HepG2 (cell line): ENCODE data around the gene DOCK11. TPM values are rescaled to one million over a fixed set of nuclear protein-coding genes. Genes with fewer than 3 reads are reported as not detected.

Experiments used
- GATAD2A ChIP-seq: IDR thresholded peaks from 2 replicates; pipeline ENCODE4 v1.6.1; 2016
- HMG20A ChIP-seq: IDR thresholded peaks from 2 replicates; pipeline ENCODE4 v1.6.1; 2016; ENCODE audit warnings: borderline replicate concordance
- KAT7 ChIP-seq: IDR thresholded peaks from 2 replicates; pipeline ENCODE4 v1.6.1; 2018; ENCODE audit warnings: borderline replicate concordance, missing compliant biosample characterization
- KLF6 ChIP-seq: IDR thresholded peaks from 2 replicates; pipeline ENCODE4 v1.8.0; 2016; ENCODE audit warnings: missing biosample characterization, missing genetic modification reagents
- PHF21A ChIP-seq: sonication (generic); formaldehyde crosslinking; IDR thresholded peaks from 2 replicates; pipeline ENCODE4 v1.5.0; 2020; ENCODE audit warnings: mild to moderate bottlenecking, missing genetic modification reagents
- PITX1 ChIP-seq: sonication (generic); formaldehyde crosslinking; IDR thresholded peaks from 2 replicates; pipeline ENCODE4 v1.5.1; 2020; ENCODE audit warnings: mild to moderate bottlenecking, missing genetic modification reagents
- RBFOX2 ChIP-seq: fragments of 200-400 bp; formaldehyde crosslinking; IDR thresholded peaks from 2 replicates; pipeline ENCODE4 v1.6.1; 2017; ENCODE audit warnings: low read depth, mild to moderate bottlenecking, low read length
- TCF7L2 ChIP-seq: IDR thresholded peaks from 2 replicates; pipeline ENCODE4 v1.6.1; 2011; ENCODE audit warnings: mild to moderate bottlenecking, low read depth, low read length, moderate library complexity
- THYN1 ChIP-seq: sonication (generic); formaldehyde crosslinking; IDR thresholded peaks from 2 replicates; pipeline ENCODE4 v1.8.1; 2023; ENCODE audit warnings: low read depth, mild to moderate bottlenecking, moderate library complexity, missing genetic modification reagents, borderline replicate concordance
- YEATS4 ChIP-seq: sonication (generic); formaldehyde crosslinking; IDR thresholded peaks from 2 replicates; pipeline ENCODE4 v1.4.0; 2020; ENCODE audit warnings: missing genetic modification reagents, borderline replicate concordance
- ZFX ChIP-seq: sonication (generic); formaldehyde crosslinking; IDR thresholded peaks from 2 replicates; pipeline ENCODE4 v1.4.0; 2020; ENCODE audit warnings: mild to moderate bottlenecking, low read depth, missing genetic modification reagents, moderate library complexity
- ZKSCAN5 ChIP-seq: sonication (generic); formaldehyde crosslinking; IDR thresholded peaks from 2 replicates; pipeline ENCODE4 v1.5.1; 2020; ENCODE audit warnings: mild to moderate bottlenecking, missing genetic modification reagents
- ZMAT3 ChIP-seq: sonication (generic); formaldehyde crosslinking; conservative IDR thresholded peaks from 2 replicates; pipeline ENCODE4 v1.7.0; 2021; ENCODE audit warnings: missing genetic modification reagents
- ZNF124 ChIP-seq: sonication (generic); formaldehyde crosslinking; IDR thresholded peaks from 2 replicates; pipeline ENCODE4 v1.4.0; 2020; ENCODE audit warnings: missing genetic modification reagents
- ZNF232 ChIP-seq: sonication (generic); formaldehyde crosslinking; IDR thresholded peaks from 2 replicates; pipeline ENCODE4 v1.4.0; 2020; ENCODE audit warnings: missing genetic modification reagents, borderline replicate concordance
- ZNF30 ChIP-seq: sonication (generic); formaldehyde crosslinking; IDR thresholded peaks from 2 replicates; pipeline ENCODE4 v1.5.0; 2020; ENCODE audit warnings: mild to moderate bottlenecking, missing genetic modification reagents
- ZNF451 ChIP-seq: sonication (generic); formaldehyde crosslinking; IDR thresholded peaks from 2 replicates; pipeline ENCODE4 v1.5.0; 2020; ENCODE audit warnings: mild to moderate bottlenecking, missing genetic modification reagents
- ZNF629 ChIP-seq: sonication (generic); formaldehyde crosslinking; conservative IDR thresholded peaks from 2 replicates; pipeline ENCODE4 v1.5.0; 2020; ENCODE audit warnings: missing genetic modification reagents
- ZNF703 ChIP-seq: sonication (generic); formaldehyde crosslinking; IDR thresholded peaks from 2 replicates; pipeline ENCODE4 v1.5.1; 2020; ENCODE audit warnings: missing genetic modification reagents, mild to moderate bottlenecking, moderate library complexity, borderline replicate concordance
- ZNF749 ChIP-seq: sonication (generic); formaldehyde crosslinking; IDR thresholded peaks from 2 replicates; pipeline ENCODE4 v1.8.0; 2022; ENCODE audit warnings: mild to moderate bottlenecking, missing genetic modification reagents, moderate library complexity, borderline replicate concordance
- ZSCAN31 ChIP-seq: sonication (generic); formaldehyde crosslinking; IDR thresholded peaks from 2 replicates; pipeline ENCODE4 v1.5.0; 2020; ENCODE audit warnings: low read depth, mild to moderate bottlenecking, missing genetic modification reagents
- polyA plus RNA-seq, 8 experiments: library from polyadenylated mRNA; depleted of rRNA in 3 of 8; stranded (reverse) in 7 of 8; unstranded in 1 of 8; fragments of >200 nt; fragmentation: Illumina TruSeq in 4 of 8; extraction: Trizol in 4 of 8; gene quantifications; 2 replicates each; pipeline versions ENCODE4 v1.2.1 to v1.2.3, GENCODE V29; 2011 to 2016; ENCODE audit warnings: low read depth in 4 of 8, missing spikeins in 1 of 8, mixed read lengths in 1 of 8; ENCODE audit not compliant: insufficient read depth in 1 of 8
- total RNA-seq, 5 experiments: library from RNA; depleted of rRNA; stranded (reverse); fragments of >200 nt; fragmentation: Illumina TruSeq; extraction: Trizol; gene quantifications; 2 replicates each; pipeline ENCODE4 v1.2.3, GENCODE V29; 2016; ENCODE audit warnings: low read depth in 1 of 5
- TF ChIP-seq, protein P1 (sequence below): sonication (generic); formaldehyde crosslinking; IDR thresholded peaks from 2 replicates; pipeline ENCODE4 v1.4.0; 2020; ENCODE audit warnings: mild to moderate bottlenecking, missing genetic modification reagents
- TF ChIP-seq, protein P2 (sequence below): sonication (generic); IDR thresholded peaks from 2 replicates; pipeline ENCODE4 v1.6.1; 2016; ENCODE audit warnings: low read depth, borderline replicate concordance
- TF ChIP-seq, protein P3 (sequence below): IDR thresholded peaks from 2 replicates; pipeline ENCODE4 v1.6.1; 2018; ENCODE audit warnings: missing genetic modification reagents, mild to moderate bottlenecking, missing compliant biosample characterization
- TF ChIP-seq, protein P4 (sequence below): sonication (generic); formaldehyde crosslinking; IDR thresholded peaks from 2 replicates; pipeline ENCODE4 v1.8.0; 2022; ENCODE audit warnings: mild to moderate bottlenecking, missing genetic modification reagents, moderate library complexity
- TF ChIP-seq, protein P5 (sequence below): IDR thresholded peaks from 2 replicates; pipeline ENCODE4 v1.6.1; 2016
- TF ChIP-seq, protein P6 (sequence below): sonication (generic); formaldehyde crosslinking; IDR thresholded peaks from 2 replicates; pipeline ENCODE4 v1.5.0; 2020; ENCODE audit warnings: missing genetic modification reagents, mild to moderate bottlenecking, borderline replicate concordance

Gene DOCK11
- total and polyA plus RNA-seq, 2 of the 13 experiments (the other 11 are each of a cell fraction or from before 2014, with no cell fraction given): 0.02 to 0.12 TPM

DNA sequence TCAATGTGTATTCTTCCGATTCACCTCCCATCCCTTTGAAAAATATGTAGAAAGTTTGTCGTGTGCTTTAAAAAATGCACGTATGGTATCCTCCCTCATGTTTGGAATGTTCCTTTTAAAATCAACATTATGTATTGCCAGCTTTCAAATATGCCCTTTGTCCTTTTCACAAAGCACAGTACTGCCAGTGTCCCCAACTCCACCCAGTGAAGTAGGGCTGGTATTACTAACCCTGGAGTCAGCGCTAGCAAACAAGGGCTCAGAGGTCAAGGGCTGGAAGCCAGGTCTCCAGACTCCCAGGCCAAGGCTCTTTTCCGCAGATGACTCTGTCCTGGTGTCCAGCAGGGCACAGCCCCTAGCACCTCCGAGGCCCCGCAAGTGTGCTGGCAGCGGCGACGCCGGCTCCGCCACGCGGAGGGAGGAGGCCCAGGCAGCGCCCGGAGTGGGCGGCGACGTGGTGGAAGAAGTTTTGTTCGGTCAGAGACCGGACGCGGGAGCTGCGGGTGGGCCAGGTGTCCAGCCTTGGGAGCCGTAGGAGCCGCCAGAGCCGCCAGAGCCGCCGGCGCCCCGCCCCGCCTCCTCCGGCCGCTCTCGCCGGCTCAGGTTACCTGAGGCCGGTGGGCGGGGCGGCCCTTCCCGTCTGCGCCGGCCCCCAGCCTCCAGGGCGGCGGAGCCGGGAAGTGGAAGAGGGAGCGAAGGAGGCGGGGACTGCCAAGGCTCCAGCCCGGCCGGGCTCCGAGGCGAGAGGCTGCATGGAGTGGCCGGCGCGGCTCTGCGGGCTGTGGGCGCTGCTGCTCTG is 231.5 kb downstream of the DOCK11 start, which contains the start of gene IL13RA1 (continued):
- TF ChIP-seq RBFOX2 (peak; percentile 86), ZKSCAN5 (CRISPR knock-in tag) (no peak), PITX1 (peak; percentile 70), KLF6 (CRISPR knock-in tag) (no peak), GATAD2A (CRISPR knock-in tag) (peak; percentile 64), ZNF749 (CRISPR knock-in tag) (peak; percentile 68; the same call in 1 of the 2 replicates), ZNF124 (peak; percentile 100), THYN1 (CRISPR knock-in tag) (no peak), ZSCAN31 (CRISPR knock-in tag) (no peak), ZNF629 (CRISPR knock-in tag) (0 out of 2 replicates have a peak, but pooled peaks have one; percentile 8), ZFX (CRISPR knock-in tag) (peak; percentile 64), ZNF30 (CRISPR knock-in tag) (no peak), ZNF232 (CRISPR knock-in tag) (no peak), HMG20A (peak; percentile 71; the same call in 1 of the 2 replicates), KAT7 (no peak), YEATS4 (CRISPR knock-in tag) (peak; percentile 11; the same call in 1 of the 2 replicates), ZMAT3 (CRISPR knock-in tag) (no peak), PHF21A (CRISPR knock-in tag) (peak; percentile 75; the same call in 1 of the 2 replicates), ZNF703 (CRISPR knock-in tag) (no peak), TCF7L2 (no peak), ZNF451 (CRISPR knock-in tag) (no peak)
- TF ChIP-seq, protein P1, sequence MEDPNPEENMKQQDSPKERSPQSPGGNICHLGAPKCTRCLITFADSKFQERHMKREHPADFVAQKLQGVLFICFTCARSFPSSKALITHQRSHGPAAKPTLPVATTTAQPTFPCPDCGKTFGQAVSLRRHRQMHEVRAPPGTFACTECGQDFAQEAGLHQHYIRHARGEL: no peak
- TF ChIP-seq, protein P2, sequence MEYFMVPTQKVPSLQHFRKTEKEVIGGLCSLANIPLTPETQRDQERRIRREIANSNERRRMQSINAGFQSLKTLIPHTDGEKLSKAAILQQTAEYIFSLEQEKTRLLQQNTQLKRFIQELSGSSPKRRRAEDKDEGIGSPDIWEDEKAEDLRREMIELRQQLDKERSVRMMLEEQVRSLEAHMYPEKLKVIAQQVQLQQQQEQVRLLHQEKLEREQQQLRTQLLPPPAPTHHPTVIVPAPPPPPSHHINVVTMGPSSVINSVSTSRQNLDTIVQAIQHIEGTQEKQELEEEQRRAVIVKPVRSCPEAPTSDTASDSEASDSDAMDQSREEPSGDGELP: no peak; the same call in 1 of the 2 replicates
- TF ChIP-seq, protein P3, sequence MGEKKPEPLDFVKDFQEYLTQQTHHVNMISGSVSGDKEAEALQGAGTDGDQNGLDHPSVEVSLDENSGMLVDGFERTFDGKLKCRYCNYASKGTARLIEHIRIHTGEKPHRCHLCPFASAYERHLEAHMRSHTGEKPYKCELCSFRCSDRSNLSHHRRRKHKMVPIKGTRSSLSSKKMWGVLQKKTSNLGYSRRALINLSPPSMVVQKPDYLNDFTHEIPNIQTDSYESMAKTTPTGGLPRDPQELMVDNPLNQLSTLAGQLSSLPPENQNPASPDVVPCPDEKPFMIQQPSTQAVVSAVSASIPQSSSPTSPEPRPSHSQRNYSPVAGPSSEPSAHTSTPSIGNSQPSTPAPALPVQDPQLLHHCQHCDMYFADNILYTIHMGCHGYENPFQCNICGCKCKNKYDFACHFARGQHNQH (CRISPR knock-in tag): no peak
- TF ChIP-seq, protein P4, sequence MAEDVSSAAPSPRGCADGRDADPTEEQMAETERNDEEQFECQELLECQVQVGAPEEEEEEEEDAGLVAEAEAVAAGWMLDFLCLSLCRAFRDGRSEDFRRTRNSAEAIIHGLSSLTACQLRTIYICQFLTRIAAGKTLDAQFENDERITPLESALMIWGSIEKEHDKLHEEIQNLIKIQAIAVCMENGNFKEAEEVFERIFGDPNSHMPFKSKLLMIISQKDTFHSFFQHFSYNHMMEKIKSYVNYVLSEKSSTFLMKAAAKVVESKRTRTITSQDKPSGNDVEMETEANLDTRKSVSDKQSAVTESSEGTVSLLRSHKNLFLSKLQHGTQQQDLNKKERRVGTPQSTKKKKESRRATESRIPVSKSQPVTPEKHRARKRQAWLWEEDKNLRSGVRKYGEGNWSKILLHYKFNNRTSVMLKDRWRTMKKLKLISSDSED (CRISPR knock-in tag): no peak
- TF ChIP-seq, protein P5, sequence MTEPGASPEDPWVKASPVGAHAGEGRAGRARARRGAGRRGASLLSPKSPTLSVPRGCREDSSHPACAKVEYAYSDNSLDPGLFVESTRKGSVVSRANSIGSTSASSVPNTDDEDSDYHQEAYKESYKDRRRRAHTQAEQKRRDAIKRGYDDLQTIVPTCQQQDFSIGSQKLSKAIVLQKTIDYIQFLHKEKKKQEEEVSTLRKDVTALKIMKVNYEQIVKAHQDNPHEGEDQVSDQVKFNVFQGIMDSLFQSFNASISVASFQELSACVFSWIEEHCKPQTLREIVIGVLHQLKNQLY: no peak
- TF ChIP-seq, protein P6, sequence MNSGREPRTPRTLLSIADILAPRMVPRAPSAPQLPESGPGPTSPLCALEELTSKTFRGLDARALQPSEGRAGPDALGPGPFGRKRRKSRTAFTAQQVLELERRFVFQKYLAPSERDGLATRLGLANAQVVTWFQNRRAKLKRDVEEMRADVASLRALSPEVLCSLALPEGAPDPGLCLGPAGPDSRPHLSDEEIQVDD: no peak; the same call in 1 of the 2 replicates
